Ovary (tissue), 3 donors: ENCODE data around the gene PON3.

Source experiments
- EP300 ChIP-seq: sonication (generic); formaldehyde crosslinking; IDR thresholded peaks from one replicate; pipeline ENCODE4 v1.6.1; 2017; ENCODE audit warnings: antibody characterized with exemption
- POLR2A ChIP-seq: fragments of 450-650 bp; IDR thresholded peaks from one replicate; pipeline ENCODE4 v1.6.1; 2017; ENCODE audit warnings: antibody characterized with exemption, mild to moderate bottlenecking, moderate library complexity
- TF ChIP-seq, protein P1 (sequence below), 3 donors: fragments of 450-650 bp in 2 of 3; fragments of 200-600 bp in 1 of 3; IDR thresholded peaks; one replicate each; pipeline versions ENCODE4 v1.5.1 to v1.8.0; 2016 to 2022; ENCODE audit warnings: antibody characterized with exemption in 3 of 3, mild to moderate bottlenecking in 1 of 3
- donor health status: DM: no; HTN: no; CAD: no.

DNA sequence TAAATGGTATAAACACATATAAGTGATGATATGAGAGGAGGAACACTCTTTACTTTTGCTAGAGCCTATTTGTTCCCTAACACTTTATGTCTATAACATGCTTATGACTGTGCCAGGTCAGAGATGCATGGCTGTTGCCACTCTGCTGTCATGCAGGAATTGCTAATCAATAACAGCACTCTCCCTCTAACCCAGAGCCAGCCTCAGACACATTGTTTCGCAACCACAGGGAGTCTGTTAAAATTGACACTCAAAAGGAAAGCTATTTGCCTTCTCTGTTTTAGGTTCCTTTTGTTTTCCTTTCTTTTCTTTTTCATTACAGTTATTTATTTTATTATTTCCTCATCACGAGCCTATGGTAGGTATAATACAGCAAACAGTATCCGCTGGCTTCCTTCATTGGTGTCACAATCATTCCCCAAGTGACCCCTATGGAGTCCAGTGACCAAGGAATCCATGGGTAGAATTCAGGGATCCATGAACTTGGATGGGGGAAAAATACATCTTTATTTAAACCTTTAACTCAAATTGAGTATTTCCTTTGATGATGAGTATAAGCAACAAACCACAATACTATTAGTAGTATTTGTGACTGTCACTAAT, 31.8 kb upstream of the PON3 start:
- TF ChIP-seq, protein P1, sequence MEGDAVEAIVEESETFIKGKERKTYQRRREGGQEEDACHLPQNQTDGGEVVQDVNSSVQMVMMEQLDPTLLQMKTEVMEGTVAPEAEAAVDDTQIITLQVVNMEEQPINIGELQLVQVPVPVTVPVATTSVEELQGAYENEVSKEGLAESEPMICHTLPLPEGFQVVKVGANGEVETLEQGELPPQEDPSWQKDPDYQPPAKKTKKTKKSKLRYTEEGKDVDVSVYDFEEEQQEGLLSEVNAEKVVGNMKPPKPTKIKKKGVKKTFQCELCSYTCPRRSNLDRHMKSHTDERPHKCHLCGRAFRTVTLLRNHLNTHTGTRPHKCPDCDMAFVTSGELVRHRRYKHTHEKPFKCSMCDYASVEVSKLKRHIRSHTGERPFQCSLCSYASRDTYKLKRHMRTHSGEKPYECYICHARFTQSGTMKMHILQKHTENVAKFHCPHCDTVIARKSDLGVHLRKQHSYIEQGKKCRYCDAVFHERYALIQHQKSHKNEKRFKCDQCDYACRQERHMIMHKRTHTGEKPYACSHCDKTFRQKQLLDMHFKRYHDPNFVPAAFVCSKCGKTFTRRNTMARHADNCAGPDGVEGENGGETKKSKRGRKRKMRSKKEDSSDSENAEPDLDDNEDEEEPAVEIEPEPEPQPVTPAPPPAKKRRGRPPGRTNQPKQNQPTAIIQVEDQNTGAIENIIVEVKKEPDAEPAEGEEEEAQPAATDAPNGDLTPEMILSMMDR (IDR thresholded peaks at IDR 0.05), result no peak
- TF ChIP-seq POLR2A, result no peak
- TF ChIP-seq EP300, result no peak
